MCF 10A (cell line): ENCODE measurements around the gene RAP2C. TPM values are rescaled to one million over a fixed set of nuclear protein-coding genes. Genes with fewer than 3 reads are reported as not detected.

Experiments
- BruUV-seq: library from RNA; stranded (reverse); fragments of 400-500 nt; replicated peaks from 2 replicates; lab custom pipeline; 2021; lab: Mats Ljungman, UMichigan
- CTCF ChIA-PET: fragments of 300-600 bp; sonication (Branson Sonifier 250); formaldehyde crosslinking; extraction: SDS; loops from one replicate; lab custom pipeline; 2021; ENCODE audit warnings: antibody characterized with exemption, inconsistent platforms; lab: Yijun Ruan, JAX
- POLR2A ChIA-PET: fragments of 300-600, 350-650 bp; sonication (Branson Sonifier 250); formaldehyde crosslinking; extraction: SDS; loops from one replicate; lab custom pipeline; 2020; ENCODE audit warnings: antibody characterized with exemption, inconsistent platforms; lab: Yijun Ruan, JAX
- DNase-seq: peaks from one replicate; pipeline ENCODE4 v3.0.0-alpha.2; 2018; ENCODE audit not compliant: unreplicated experiment
- H3K27ac Mint-ChIP-seq: one replicate; pipeline ENCODE4 v1.8.0; 2022; ENCODE audit warnings: mild to moderate bottlenecking, low read depth, mixed read lengths; ENCODE audit not compliant: unreplicated experiment
- H3K27me3 Mint-ChIP-seq: one replicate; pipeline ENCODE4 v1.8.0; 2022; ENCODE audit warnings: mixed read lengths; ENCODE audit not compliant: insufficient read depth, unreplicated experiment
- H3K36me3 Mint-ChIP-seq: one replicate; pipeline ENCODE4 v1.8.0; 2022; ENCODE audit warnings: mild to moderate bottlenecking, moderate library complexity, mixed read lengths; ENCODE audit not compliant: insufficient read depth, unreplicated experiment
- H3K4me1 Mint-ChIP-seq: one replicate; pipeline ENCODE4 v1.8.0; 2022; ENCODE audit warnings: mixed read lengths; ENCODE audit not compliant: insufficient read depth, unreplicated experiment
- H3K4me3 Mint-ChIP-seq: one replicate; pipeline ENCODE4 v1.8.0; 2022; ENCODE audit warnings: mild to moderate bottlenecking, moderate library complexity, mixed read lengths; ENCODE audit not compliant: unreplicated experiment
- H3K9me3 Mint-ChIP-seq: one replicate; pipeline ENCODE4 v1.8.0; 2022; ENCODE audit warnings: mixed read lengths; ENCODE audit not compliant: unreplicated experiment
- intact Hi-C: fragments of 100-400 bp; cut with micrococcal nuclease; formaldehyde crosslinking; loops from 2 replicates; pipeline ENCODE4 v1.14.1; 2022
- total RNA-seq: library from RNA; stranded (reverse); gene quantifications from 2 replicates; pipeline ENCODE4 v1.2.3, GENCODE V29; 2022
- TF ChIP-seq, protein P1 (sequence below): fragments of 200-600 bp; IDR thresholded peaks from one replicate; pipeline ENCODE4 v1.8.0; 2022; ENCODE audit warnings: antibody characterized with exemption, mild to moderate bottlenecking; ENCODE audit not compliant: unreplicated experiment

Gene RAP2C
- total RNA-seq, 1 experiment from 2014 or later, result 37.0 TPM

DNA sequence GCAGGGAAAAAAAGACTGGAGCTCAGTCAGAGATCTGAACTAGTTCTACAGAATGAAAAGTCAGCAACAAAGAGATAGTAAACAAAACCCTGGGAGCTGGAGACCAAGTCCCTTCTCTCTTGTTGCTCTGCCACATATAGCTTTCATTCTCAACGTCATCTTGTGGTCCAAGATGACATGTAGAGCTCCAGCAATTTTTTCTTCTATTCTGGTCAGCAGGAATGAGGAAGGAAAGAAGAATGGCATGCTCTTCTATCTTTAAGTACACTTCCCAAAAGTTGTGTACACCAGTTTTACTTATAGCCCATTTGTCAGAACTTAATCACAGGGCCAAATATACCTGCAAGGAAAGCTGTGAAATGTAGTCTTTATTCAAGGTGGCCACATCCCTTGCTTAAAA is 45.6 kb downstream of the RAP2C start:
- ChIA-PET POLR2A (no interaction called here), CTCF (interaction anchor here (0.6 to 1.2 kb wide), 3 partner anchors 26 to 457 kb away, joined by 3 to 4 read pairs (median 3); no protein-coding TSS in a partner anchor)
- Mint-ChIP-seq H3K27me3 (no peaks in the 10 kb centered on the region), H3K27ac (no peak overlapping the region), H3K36me3 (no peaks in the 10 kb centered on the region), H3K9me3 (no peaks in the 10 kb centered on the region), H3K4me1 (no peaks in the 10 kb centered on the region), H3K4me3 (no peak overlapping the region)
- intact Hi-C loops, result no loop called here
- no peak for DNase-seq
- TF ChIP-seq, protein P1, sequence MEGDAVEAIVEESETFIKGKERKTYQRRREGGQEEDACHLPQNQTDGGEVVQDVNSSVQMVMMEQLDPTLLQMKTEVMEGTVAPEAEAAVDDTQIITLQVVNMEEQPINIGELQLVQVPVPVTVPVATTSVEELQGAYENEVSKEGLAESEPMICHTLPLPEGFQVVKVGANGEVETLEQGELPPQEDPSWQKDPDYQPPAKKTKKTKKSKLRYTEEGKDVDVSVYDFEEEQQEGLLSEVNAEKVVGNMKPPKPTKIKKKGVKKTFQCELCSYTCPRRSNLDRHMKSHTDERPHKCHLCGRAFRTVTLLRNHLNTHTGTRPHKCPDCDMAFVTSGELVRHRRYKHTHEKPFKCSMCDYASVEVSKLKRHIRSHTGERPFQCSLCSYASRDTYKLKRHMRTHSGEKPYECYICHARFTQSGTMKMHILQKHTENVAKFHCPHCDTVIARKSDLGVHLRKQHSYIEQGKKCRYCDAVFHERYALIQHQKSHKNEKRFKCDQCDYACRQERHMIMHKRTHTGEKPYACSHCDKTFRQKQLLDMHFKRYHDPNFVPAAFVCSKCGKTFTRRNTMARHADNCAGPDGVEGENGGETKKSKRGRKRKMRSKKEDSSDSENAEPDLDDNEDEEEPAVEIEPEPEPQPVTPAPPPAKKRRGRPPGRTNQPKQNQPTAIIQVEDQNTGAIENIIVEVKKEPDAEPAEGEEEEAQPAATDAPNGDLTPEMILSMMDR, result no peak
- no TSS peak for BruUV-seq

DNA sequence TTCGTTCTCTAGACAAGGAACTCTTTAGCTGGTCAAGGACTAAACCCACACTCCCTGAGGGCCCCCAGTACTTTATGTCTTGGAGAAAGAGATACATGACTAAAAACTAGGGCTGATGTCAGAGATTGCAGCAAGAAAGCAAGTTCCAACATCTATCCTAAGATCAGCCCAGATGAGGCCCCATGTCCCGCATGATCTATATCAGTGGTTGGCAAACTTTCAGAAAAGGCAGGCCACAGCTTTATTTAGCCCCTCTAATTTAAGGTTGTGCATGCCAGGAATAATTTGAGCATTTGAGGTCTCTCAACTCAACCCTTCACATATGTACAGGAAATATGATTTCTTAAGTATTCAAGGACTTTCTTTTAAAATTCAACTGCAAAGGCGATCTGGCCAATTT is 47.4 kb downstream of the RAP2C start:
- no peaks in the 10 kb centered on the region for H3K9me3 Mint-ChIP-seq
- BruUV-seq, result no TSS peak
- no peaks in the 10 kb centered on the region for H3K36me3 Mint-ChIP-seq
- H3K27me3 Mint-ChIP-seq, result peaks cover 6% of the 10 kb centered on the region
- intact Hi-C loops, result no loop called here
- H3K4me3 Mint-ChIP-seq, result no peak overlapping the region
- H3K4me1 Mint-ChIP-seq, result no peaks in the 10 kb centered on the region
- H3K27ac Mint-ChIP-seq, result no peak overlapping the region
- CTCF ChIA-PET, result interaction anchor here (1.2 to 1.3 kb wide), 2 partner anchors 48 to 80 kb away, joined by 4 to 6 read pairs; no protein-coding TSS in a partner anchor
- TF ChIP-seq, protein P1, result no peak
- POLR2A ChIA-PET, result interaction anchor here (0.5 kb wide), 1 partner anchor 42 kb away, joined by 3 read pairs; no protein-coding TSS in a partner anchor
- DNase-seq, result no peak

DNA sequence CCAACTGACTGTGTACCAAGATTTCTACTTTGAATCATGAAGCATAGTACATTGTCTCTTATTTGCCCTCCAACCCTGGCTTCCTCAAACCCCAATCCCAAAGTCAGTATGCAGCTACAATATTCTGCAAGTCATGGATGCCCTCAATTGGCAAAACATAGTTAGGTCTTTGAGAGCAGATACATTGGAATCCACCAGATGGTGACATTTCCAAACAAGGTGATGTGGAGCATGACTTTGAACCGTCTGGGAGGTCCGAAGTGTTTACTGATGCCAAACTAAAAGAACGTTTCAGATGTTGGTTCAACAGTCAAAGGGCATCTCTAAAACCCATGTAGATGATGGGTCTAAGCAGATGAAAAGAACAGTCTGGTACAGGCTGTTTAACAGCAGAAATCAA is 47.8 kb downstream of the RAP2C start:
- no peaks in the 10 kb centered on the region for H3K36me3 Mint-ChIP-seq
- BruUV-seq, result no TSS peak
- TF ChIP-seq, protein P1, result no peak
- peak; percentile 8 for DNase-seq
- POLR2A ChIA-PET, result no interaction called here
- H3K4me3 Mint-ChIP-seq, result no peak overlapping the region
- no peak overlapping the region for H3K27ac Mint-ChIP-seq
- intact Hi-C loops, result no loop called here
- peaks cover 9% of the 10 kb centered on the region for H3K27me3 Mint-ChIP-seq
- H3K9me3 Mint-ChIP-seq, result no peaks in the 10 kb centered on the region
- H3K4me1 Mint-ChIP-seq, result no peaks in the 10 kb centered on the region
- CTCF ChIA-PET, result interaction anchor here (1.2 to 1.3 kb wide), 2 partner anchors 48 to 79 kb away, joined by 4 to 6 read pairs; no protein-coding TSS in a partner anchor

DNA sequence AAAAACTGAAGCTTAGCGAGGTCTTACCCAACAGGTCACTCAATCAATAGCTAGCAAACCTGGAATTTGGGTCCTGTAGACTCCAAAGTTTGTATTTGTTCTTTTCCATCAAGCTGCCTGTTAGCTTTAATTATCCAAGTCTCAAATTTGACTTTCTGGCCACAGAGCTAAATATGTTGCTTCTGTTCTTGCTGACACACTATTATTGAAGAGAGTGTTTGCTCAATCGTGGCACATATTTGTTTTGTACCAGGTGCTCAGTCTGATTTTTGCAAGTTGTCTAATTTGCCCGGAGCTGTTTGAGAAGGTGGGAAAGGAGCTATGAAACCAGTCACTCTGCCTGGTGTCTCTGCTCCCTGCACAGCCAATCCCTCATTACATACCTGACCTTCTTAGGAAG is 49.7 kb downstream of the RAP2C start:
- DNase-seq, result no peak
- Mint-ChIP-seq H3K9me3 (peaks cover under 1% of the 10 kb centered on the region), H3K36me3 (no peaks in the 10 kb centered on the region), H3K27me3 (peaks cover 9% of the 10 kb centered on the region), H3K4me1 (no peaks in the 10 kb centered on the region), H3K4me3 (no peak overlapping the region), H3K27ac (no peak overlapping the region)
- TF ChIP-seq, protein P1, result no peak
- intact Hi-C loops, result no loop called here
- CTCF ChIA-PET, result interaction anchor here (0.6 to 1.5 kb wide), 3 partner anchors 50 to 571 kb away, joined by 3 to 5 read pairs (median 3); partner anchors contain the start of gene RAP2C
- POLR2A ChIA-PET, result interaction anchor here (1.0 kb wide), 1 partner anchor 49 kb away, joined by 3 read pairs; the partner anchor contains the start of gene RAP2C
- no TSS peak for BruUV-seq
